GM19324 (cell line): ENCODE measurements around the gene SLC6A8.
A peak's percentile ranks its signal among the peaks of the same experiment; 100 is the strongest.
"Not testable (repeated sequence)": the region's sequence is repeated elsewhere in the genome, so short reads cannot be mapped to it uniquely, and the experiment has no call there.

Experiments
- ATAC-seq: cut with Tn5 transposase; IDR thresholded peaks from one replicate; pipeline ENCODE4 v1.9.1; 2021; ENCODE audit warnings: mild to moderate bottlenecking, moderate library complexity; ENCODE audit not compliant: unreplicated experiment, low FRiP score

The SLC6A8 gene

GRCh38 chrX:153726286-153727122, 38.8 kb downstream of the SLC6A8 start:
- peak; percentile 37 for ATAC-seq

DNA sequence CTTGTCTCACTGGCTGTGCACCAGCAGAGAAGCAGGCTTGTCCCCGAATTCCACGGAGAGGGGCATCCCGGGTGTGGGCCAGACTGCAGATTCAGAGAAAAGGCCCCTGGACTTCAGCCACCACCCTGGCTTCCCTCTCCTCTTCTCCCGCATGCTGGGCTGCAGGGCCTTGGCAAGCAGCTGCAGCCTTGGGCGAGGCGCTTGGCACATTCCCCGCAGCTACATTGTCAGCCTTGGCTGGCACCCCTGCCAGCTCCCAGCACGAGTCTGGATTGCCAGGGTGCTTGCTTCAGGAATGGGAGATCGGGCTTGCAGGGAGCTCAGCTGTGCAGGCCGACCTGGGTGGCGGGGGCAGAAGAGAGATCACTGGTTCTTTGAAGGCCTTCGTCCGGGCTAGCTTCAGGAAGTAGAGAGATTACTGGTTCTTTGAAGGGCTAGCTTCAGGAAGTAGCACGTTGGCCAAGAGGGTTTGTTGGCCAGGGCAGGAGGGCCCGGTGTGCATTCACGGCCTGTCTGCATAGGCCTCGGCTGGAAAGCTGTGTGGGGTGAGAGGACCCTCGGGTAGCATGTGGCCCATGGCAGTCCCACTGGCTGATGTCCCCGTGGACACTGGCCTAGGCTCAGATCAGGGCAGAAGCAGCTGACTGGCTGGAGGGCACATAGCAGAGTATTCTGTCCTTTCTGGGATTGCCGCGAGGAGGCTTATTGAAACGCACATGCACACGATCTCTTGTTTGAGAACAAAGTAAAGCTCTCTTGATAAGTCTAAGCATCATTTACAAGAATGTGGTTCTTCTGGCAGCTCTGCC, 39.6 kb downstream of the SLC6A8 start:
- ATAC-seq, result no peak

DNA sequence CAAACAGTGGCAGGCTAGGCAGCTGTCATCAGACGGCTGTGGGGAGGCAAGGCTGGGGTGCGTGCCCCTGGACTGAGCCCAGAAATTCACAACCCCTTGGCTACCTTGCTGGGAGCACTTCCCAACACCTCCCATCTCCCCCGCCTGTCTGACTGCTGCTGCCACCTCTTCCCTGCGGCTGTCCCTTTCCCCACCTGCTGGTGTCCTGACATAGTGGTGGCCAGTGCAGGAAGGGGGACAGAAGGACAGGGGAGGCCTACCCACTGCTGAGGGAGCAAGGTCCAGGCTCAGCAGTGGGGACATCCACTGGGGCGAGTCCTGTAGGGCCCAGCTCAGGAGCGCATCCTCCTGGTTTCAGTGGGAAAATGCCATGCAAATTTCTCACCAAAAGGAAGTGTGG, 40.4 kb downstream of the SLC6A8 start:
- no peak for ATAC-seq

GRCh38 chrX:153728951-153729631, 41.4 kb downstream of the SLC6A8 start:
- no peak for ATAC-seq

DNA sequence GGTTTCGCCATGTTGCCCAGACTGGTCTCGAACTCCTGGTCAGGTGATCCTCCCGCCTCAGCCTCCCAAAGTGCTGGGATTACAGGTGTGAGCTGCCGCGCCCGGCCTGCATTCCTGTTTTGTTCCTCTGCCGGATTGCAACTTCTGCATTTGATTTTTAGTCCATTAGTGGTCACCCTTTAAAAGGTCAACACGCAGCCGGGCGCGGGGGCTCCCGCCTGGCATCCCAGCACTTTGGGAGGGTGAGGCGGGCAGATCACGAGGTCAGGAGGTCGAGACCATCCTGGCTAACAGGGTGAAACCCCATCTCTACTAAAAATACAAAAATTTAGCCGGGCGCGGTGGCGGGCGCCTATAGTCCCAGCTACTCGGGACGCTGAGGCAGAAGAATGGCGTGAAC, 42.4 kb downstream of the SLC6A8 start:
- not testable (repeated sequence) for ATAC-seq

GRCh38 chrX:153731117-153731844, 43.6 kb downstream of the SLC6A8 start:
- no peak for ATAC-seq

GRCh38 chrX:153731845-153732215, 44.1 kb downstream of the SLC6A8 start:
- ATAC-seq, result no peak

DNA sequence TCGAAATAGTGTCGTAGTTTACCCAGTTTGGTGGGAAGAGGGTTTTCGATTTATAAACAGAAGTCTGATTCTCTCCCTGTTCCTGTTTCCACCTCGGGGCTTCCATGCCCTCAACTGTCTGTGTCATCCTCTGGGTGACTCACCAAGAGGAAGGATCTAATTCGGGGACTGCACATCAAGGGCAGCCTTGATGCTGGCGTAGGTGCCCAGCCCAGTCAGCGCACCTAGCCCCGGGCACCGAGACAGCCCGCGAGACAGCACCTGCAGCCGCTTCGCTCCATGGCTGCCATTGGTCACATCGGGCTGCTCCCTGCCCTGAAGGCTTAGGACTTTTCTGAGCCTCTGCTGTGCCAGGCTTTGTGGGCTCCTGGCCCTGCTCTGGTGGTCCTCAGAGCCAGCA, 44.7 kb downstream of the SLC6A8 start:
- no peak for ATAC-seq

- no peak for ATAC-seq
These were observed 46.0 kb downstream of the SLC6A8 start for GRCh38 chrX:153733651-153734240.

DNA sequence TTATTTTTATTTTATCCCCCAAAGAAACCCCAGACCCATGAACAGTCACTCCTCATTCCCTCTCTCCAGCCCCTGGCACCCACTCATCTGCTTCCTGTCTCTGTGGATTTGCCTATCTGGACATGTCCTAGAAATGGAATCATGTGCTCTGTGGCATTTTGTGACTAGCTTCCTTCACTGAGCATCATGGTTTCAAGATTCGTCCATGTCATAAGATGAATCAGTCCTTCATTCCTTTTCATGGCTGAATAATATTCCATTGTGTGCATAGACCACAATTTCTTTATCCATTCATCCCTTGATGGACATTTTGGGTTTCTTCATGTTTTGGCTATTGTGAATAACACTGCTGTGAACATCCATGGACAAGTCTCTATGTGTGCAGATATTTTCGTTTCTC, 47.1 kb downstream of the SLC6A8 start:
- ATAC-seq, result no peak

GRCh38 chrX:153735274-153735673, 47.5 kb downstream of the SLC6A8 start:
- ATAC-seq, result no peak

DNA sequence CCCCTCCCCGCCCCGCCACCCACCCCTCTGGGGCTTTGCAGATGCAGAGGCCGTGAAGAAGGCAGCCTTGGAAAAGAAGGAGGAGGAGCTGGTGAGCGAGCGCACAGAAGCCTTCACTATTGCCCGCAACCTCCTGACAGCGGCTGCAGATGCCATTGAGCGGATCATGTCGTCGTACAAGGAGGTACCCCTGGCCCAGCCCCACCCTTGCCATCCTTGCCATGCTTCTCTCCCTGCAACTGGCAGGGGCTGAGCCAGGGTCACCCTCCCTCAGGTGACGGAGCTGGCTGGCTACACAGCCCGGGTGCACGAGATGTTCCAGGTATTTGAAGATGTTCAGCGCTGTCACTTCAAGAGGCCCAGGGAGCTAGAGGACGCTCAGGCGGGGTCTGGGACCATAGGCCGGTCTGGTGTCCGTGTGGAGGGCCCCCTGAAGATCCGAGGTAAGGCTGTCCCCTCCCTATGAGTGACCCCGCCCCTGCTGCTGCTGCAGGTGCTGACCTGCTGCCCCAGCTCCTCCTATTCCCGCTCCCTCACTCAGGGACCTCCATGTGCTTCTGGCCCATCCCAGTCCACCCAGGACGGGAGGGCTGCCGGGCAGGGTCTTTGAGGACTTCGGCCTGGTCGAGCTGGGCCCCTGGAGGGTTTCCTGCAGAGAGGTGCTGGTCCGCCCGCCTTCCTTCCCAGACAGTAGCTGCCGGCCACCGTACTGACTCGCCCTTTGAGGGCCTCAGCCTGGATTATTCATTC, 48.5 kb downstream of the SLC6A8 start:
- no peak for ATAC-seq

DNA sequence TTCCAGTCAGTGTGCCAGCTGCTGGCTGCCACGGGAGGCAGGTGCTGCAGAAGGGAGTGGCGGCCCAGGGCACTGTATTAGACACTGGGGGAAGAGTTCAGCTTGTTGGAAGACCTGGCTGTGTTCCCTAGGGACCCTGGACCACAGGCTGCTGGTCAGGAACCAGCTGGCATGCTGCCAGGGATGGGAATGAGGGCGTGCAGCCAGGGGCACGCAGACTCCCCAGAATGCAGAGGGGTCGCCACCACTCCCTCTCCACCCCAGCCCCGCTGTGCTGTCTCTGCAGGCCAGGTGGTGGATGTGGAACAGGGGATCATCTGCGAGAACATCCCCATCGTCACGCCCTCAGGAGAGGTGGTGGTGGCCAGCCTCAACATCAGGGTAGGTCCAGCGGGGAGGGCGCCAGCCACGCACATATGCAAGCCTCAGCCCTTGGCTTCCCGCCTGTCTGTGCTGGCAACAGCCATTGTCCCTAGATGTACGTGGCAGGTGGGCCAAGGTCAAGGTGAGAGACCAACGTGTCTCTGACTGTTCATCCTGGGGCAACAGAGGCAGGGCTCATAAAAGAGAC, 49.2 kb downstream of the SLC6A8 start:
- ATAC-seq, result no peak

- no peak for ATAC-seq
These were observed 50.4 kb downstream of the SLC6A8 start for GRCh38 chrX:153738056-153738605.

DNA sequence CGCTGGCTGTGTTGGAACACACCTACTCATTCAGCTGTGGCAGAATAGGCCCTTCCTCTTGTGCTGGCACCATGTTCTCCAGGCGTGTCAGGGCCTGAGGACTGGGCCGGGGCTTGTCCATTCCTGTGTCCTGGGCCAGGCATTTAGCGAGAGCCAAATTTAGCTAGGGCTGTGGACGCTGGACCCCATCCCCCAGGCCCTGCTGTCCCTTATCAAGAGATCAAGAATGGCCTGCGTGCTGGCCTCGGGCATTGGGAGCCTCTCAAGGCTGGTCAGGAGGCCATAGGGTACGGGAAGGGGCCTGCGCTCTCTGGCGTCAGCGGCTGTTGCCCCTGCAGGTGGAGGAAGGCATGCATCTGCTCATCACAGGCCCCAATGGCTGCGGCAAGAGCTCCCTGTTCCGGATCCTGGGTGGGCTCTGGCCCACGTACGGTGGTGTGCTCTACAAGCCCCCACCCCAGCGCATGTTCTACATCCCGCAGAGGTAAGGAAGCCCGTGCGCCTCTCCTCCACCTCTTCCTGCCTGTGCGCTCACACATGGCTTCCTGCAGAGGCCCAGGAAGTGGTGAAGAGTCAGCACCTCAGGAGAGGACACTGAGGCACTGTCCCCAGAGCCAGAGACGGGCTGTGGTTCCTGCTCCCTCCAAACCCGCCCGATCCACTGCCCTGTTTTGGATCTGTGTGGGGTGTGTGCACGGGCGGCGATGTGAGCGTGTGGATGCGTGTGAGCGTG, 52.2 kb downstream of the SLC6A8 start:
- ATAC-seq, result no peak

DNA sequence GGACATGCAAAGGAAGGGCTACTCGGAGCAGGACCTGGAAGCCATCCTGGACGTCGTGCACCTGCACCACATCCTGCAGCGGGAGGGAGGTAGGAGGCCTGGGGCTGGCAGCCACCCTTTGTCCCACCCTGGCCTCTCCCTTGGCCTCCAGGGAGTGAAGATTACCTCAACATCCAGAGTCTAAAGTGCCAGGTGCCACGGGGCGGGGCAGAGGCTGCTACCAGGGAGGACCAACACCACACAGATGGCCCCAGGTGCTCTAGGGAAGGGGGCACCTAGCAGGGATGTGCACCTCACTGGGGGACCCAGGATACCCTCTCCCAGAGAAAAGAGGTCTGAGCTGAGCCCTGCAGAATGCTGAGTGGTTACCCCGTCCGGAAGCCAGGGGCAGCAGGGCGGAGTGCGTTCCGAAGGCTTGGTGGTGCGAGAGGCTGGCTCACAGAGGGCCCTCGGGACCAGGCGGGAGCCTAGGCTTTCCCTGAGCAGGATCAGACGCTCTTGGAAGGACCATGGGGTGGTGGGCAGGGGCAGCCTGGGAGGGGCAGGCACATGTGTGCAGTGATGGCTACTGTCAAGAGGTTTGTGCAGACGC, 53.0 kb downstream of the SLC6A8 start:
- ATAC-seq, result no peak

GRCh38 chrX:153741446-153741845, 53.7 kb downstream of the SLC6A8 start:
- no peak for ATAC-seq

GRCh38 chrX:153742111-153742510, 54.4 kb downstream of the SLC6A8 start:
- not testable (repeated sequence) for ATAC-seq
